ENCODE measurements around the gene BMP6.
"Not testable (repeated sequence)": the region's sequence is repeated elsewhere in the genome, so short reads cannot be mapped to it uniquely, and the experiment has no call there.

DNA sequence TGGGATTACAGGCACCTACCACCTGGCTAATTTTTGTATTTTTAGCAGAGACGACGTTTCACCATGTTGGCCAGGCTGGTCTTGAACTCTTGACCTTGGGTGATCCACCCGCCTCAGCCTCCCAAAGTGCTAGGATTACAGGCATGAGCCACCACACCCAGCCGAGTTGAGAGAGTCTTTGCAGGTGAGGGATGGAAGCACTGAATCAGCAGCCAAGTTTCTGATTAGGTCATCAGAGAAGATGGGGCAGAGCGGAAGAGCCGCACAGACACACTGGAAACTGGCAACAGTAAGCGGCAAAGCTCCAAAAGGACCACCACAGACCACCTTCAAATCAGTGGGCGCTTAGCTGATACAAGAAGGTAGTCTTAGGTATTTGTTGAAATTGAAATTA, 172.3 kb downstream of the BMP6 start:
- TF ChIP-seq POLR2A (IDR thresholded peaks at IDR 0.05); POLR2AphosphoS5 (IDR thresholded peaks at IDR 0.05; ENCODE audit: insufficient read depth in 1 of 2, low read depth in 1 of 2): not testable (repeated sequence)
- TF ChIP-seq, protein P1, sequence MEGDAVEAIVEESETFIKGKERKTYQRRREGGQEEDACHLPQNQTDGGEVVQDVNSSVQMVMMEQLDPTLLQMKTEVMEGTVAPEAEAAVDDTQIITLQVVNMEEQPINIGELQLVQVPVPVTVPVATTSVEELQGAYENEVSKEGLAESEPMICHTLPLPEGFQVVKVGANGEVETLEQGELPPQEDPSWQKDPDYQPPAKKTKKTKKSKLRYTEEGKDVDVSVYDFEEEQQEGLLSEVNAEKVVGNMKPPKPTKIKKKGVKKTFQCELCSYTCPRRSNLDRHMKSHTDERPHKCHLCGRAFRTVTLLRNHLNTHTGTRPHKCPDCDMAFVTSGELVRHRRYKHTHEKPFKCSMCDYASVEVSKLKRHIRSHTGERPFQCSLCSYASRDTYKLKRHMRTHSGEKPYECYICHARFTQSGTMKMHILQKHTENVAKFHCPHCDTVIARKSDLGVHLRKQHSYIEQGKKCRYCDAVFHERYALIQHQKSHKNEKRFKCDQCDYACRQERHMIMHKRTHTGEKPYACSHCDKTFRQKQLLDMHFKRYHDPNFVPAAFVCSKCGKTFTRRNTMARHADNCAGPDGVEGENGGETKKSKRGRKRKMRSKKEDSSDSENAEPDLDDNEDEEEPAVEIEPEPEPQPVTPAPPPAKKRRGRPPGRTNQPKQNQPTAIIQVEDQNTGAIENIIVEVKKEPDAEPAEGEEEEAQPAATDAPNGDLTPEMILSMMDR (IDR thresholded peaks at IDR 0.05), result not testable (repeated sequence)

Measured in vagina (tissue), 2 donors.